ENCODE measurements around the gene TRIM39.
A peak's percentile ranks its signal among the peaks of the same experiment; 100 is the strongest.

Gene TRIM39

DNA sequence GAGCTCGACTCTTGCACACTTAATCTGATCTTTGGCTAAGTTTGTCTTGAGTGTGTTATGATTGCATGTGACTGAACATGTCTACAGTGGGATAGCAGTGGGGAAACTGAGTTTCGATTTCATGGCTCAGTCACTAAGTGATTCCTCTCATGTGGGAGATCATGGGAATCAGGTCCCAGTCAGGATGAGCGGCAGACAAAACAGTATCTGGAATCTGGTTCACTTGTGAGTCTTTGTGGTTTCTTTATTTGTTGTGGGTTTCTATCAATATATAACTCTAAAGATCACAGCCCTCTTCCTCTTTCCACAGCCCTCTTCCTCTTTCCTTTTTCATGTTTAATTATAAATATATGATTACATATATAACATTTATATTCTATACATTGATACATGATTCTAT lies 22.2 kb downstream of the TRIM39 start:
- Histone ChIP-seq H3K27ac (ENCODE audit: low read depth, low read length) (no peak overlapping the region), H3K4me3 (ENCODE audit: low read depth, low read length) (no peak overlapping the region), H3K4me1 (ENCODE audit: control insufficient read depth, insufficient read depth, low read length, unreplicated experiment) (peaks cover 3% of the 10 kb centered on the region), H3K36me3 (ENCODE audit: insufficient read depth, low read length) (no peaks in the 10 kb centered on the region), H3K79me2 (ENCODE audit: control insufficient read depth, insufficient read depth, low read length, unreplicated experiment) (no peaks in the 10 kb centered on the region), H2AFZ (ENCODE audit: low read length, unreplicated experiment) (no peak overlapping the region), H3K27me3 (ENCODE audit: insufficient read depth, low read length) (0 out of 2 replicates have a peak, but pooled peaks cover 15% of the 10 kb centered on the region)

- peaks cover 3% of the 10 kb centered on the region for H3K4me1 ChIP-seq (ENCODE audit: control insufficient read depth, insufficient read depth, low read length, unreplicated experiment)
- H3K79me2 ChIP-seq (ENCODE audit: control insufficient read depth, insufficient read depth, low read length, unreplicated experiment): no peaks in the 10 kb centered on the region
- 0 out of 2 replicates have a peak, but pooled peaks cover 15% of the 10 kb centered on the region for H3K27me3 ChIP-seq (ENCODE audit: insufficient read depth, low read length)
- H2AFZ ChIP-seq (ENCODE audit: low read length, unreplicated experiment): no peak overlapping the region
- H3K36me3 ChIP-seq (ENCODE audit: insufficient read depth, low read length): no peaks in the 10 kb centered on the region
- no peak overlapping the region for H3K27ac ChIP-seq (ENCODE audit: low read depth, low read length)
- no peak overlapping the region for H3K4me3 ChIP-seq (ENCODE audit: low read depth, low read length)
Measured at GRCh38 chr6:30349421-30350177, 22.9 kb downstream of the TRIM39 start.

DNA sequence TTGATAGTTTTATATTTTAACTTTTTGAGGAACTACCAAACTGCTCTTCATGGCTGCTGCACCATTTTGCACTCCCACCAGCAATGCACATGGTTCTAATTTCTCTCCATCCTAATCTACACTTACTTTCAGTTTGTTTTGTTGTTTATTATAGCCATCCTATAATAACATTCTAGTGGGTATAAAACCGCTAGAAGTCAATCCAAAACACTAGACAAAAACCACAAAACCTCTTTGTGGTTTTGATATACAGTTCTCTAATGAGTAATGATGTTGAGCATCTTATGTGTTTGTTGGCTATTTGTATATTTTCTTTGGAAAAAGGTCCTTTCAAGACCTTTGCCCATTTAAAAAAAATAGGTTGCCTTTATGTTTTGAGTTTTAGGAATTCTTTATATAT lies 23.8 kb downstream of the TRIM39 start:
- Histone ChIP-seq H3K4me1 (ENCODE audit: control insufficient read depth, insufficient read depth, low read length, unreplicated experiment) (peaks cover 3% of the 10 kb centered on the region), H3K4me3 (ENCODE audit: low read depth, low read length) (no peak overlapping the region), H3K36me3 (ENCODE audit: insufficient read depth, low read length) (no peaks in the 10 kb centered on the region)

GRCh38 chr6:30352550-30352949 lies 25.8 kb downstream of the TRIM39 start:
- H3K27me3 ChIP-seq (ENCODE audit: insufficient read depth, low read length): 0 out of 2 replicates have a peak, but pooled peaks cover 15% of the 10 kb centered on the region
- H3K27ac ChIP-seq (ENCODE audit: low read depth, low read length): no peak overlapping the region
- H3K4me3 ChIP-seq (ENCODE audit: low read depth, low read length): no peak overlapping the region
- no peaks in the 10 kb centered on the region for H3K4me1 ChIP-seq (ENCODE audit: control insufficient read depth, insufficient read depth, low read length, unreplicated experiment)
- no peaks in the 10 kb centered on the region for H3K79me2 ChIP-seq (ENCODE audit: control insufficient read depth, insufficient read depth, low read length, unreplicated experiment)
- H3K36me3 ChIP-seq (ENCODE audit: insufficient read depth, low read length): no peaks in the 10 kb centered on the region
- H2AFZ ChIP-seq (ENCODE audit: low read length, unreplicated experiment): no peak overlapping the region

More for the DNA sequence above, 23.8 kb downstream of the TRIM39 start:
- Histone ChIP-seq H3K27ac (ENCODE audit: low read depth, low read length) (no peak overlapping the region), H3K79me2 (ENCODE audit: control insufficient read depth, insufficient read depth, low read length, unreplicated experiment) (no peaks in the 10 kb centered on the region), H3K27me3 (ENCODE audit: insufficient read depth, low read length) (0 out of 2 replicates have a peak, but pooled peaks cover 15% of the 10 kb centered on the region), H2AFZ (ENCODE audit: low read length, unreplicated experiment) (no peak overlapping the region)

- Histone ChIP-seq H3K79me2 (ENCODE audit: control insufficient read depth, insufficient read depth, low read length, unreplicated experiment) (no peaks in the 10 kb centered on the region), H2AFZ (ENCODE audit: low read length, unreplicated experiment) (no peak overlapping the region), H3K36me3 (ENCODE audit: insufficient read depth, low read length) (no peaks in the 10 kb centered on the region), H3K27me3 (ENCODE audit: insufficient read depth, low read length) (peaks cover 40% of the 10 kb centered on the region), H3K4me3 (ENCODE audit: low read depth, low read length) (no peak overlapping the region), H3K4me1 (ENCODE audit: control insufficient read depth, insufficient read depth, low read length, unreplicated experiment) (no peaks in the 10 kb centered on the region), H3K27ac (ENCODE audit: low read depth, low read length) (no peak overlapping the region)
Measured at GRCh38 chr6:30355281-30355680, 28.6 kb downstream of the TRIM39 start.

DNA sequence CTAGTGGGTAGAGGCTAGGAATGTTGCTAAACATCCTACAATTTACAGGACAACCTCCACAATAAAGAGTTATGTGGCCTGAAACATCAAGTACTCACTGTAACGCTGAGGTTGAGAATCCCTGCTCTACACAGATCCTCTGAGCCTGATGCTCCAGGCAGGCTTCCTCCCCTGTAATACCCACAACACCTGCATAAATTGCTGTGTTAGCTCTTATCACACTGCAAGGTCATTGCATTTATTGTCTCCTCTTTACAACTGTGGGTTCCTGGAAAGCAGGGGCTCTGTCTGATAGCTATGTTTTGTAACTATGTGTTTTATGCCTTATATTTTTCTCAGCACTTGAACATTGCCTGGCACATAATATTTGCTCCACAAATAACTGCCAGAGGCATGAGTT lies 29.8 kb downstream of the TRIM39 start:
- Histone ChIP-seq H2AFZ (ENCODE audit: low read length, unreplicated experiment) (no peak overlapping the region), H3K27ac (ENCODE audit: low read depth, low read length) (no peak overlapping the region), H3K4me1 (ENCODE audit: control insufficient read depth, insufficient read depth, low read length, unreplicated experiment) (no peaks in the 10 kb centered on the region), H3K79me2 (ENCODE audit: control insufficient read depth, insufficient read depth, low read length, unreplicated experiment) (no peaks in the 10 kb centered on the region), H3K36me3 (ENCODE audit: insufficient read depth, low read length) (no peaks in the 10 kb centered on the region), H3K4me3 (ENCODE audit: low read depth, low read length) (no peak overlapping the region), H3K27me3 (ENCODE audit: insufficient read depth, low read length) (peaks cover 53% of the 10 kb centered on the region)

DNA sequence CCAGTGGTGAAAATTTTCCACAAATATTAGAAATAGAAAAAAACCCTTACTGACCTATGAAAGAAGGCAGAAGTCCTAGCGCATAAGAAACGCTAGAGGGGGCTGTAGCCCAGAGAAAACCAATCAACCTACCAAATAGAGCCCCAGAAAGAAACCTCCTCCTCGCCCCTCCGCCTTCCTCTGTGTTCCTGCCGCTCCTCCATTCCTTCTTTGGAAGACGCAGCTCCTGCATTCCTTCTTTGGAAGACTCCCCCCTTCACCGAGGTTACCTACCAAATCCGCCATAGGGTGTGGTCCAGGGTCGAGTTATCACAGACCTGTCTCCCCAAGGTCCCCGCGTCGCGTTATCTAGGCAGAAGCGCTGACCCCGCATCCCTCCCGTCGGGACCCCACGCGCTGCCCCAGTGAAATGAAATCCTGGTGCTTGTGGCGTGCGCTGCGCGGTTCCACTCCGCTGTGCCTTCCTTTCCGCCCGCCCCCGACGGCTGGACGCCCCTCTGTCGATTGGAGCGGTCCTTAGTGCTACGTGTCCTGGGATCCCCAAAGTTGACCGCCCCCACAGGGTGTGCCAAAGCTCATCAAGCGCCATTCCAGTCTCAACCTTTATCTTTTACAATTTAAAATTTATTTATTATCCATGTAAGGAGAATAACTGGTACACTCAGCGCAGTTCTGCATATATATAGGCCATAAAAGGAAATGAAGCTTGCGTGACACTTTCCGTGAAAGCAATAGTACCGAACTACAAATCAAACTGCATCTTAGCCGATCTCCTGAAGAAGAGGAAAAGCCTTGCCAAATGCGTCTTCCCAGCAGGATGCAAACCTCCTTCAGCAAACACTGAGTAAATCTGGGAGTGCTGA lies 31.2 kb downstream of the TRIM39 start:
- H3K27me3 ChIP-seq (ENCODE audit: insufficient read depth, low read length): peaks cover 55% of the 10 kb centered on the region
- peak overlapping the region; percentile 88 for H2AFZ ChIP-seq (ENCODE audit: low read length, unreplicated experiment)
- peak overlapping the region; percentile 76 for H3K4me3 ChIP-seq (ENCODE audit: low read depth, low read length)
- H3K79me2 ChIP-seq (ENCODE audit: control insufficient read depth, insufficient read depth, low read length, unreplicated experiment): no peaks in the 10 kb centered on the region
- no peaks in the 10 kb centered on the region for H3K4me1 ChIP-seq (ENCODE audit: control insufficient read depth, insufficient read depth, low read length, unreplicated experiment)
- H3K27ac ChIP-seq (ENCODE audit: low read depth, low read length): no peak overlapping the region
- H3K36me3 ChIP-seq (ENCODE audit: insufficient read depth, low read length): no peaks in the 10 kb centered on the region

GRCh38 chr6:30359276-30359675 lies 32.5 kb downstream of the TRIM39 start:
- Histone ChIP-seq H3K4me3 (ENCODE audit: low read depth, low read length) (no peak overlapping the region), H2AFZ (ENCODE audit: low read length, unreplicated experiment) (no peak overlapping the region), H3K27ac (ENCODE audit: low read depth, low read length) (no peak overlapping the region), H3K4me1 (ENCODE audit: control insufficient read depth, insufficient read depth, low read length, unreplicated experiment) (no peaks in the 10 kb centered on the region), H3K79me2 (ENCODE audit: control insufficient read depth, insufficient read depth, low read length, unreplicated experiment) (no peaks in the 10 kb centered on the region), H3K27me3 (ENCODE audit: insufficient read depth, low read length) (peaks cover 66% of the 10 kb centered on the region), H3K36me3 (ENCODE audit: insufficient read depth, low read length) (no peaks in the 10 kb centered on the region)

- Histone ChIP-seq H3K4me3 (ENCODE audit: low read depth, low read length) (no peak overlapping the region), H3K27me3 (ENCODE audit: insufficient read depth, low read length) (peaks cover 74% of the 10 kb centered on the region), H3K4me1 (ENCODE audit: control insufficient read depth, insufficient read depth, low read length, unreplicated experiment) (no peaks in the 10 kb centered on the region), H3K27ac (ENCODE audit: low read depth, low read length) (no peak overlapping the region), H2AFZ (ENCODE audit: low read length, unreplicated experiment) (no peak overlapping the region), H3K79me2 (ENCODE audit: control insufficient read depth, insufficient read depth, low read length, unreplicated experiment) (no peaks in the 10 kb centered on the region), H3K36me3 (ENCODE audit: insufficient read depth, low read length) (no peaks in the 10 kb centered on the region)
Measured at GRCh38 chr6:30360139-30360538, 33.4 kb downstream of the TRIM39 start.

- Histone ChIP-seq H3K4me1 (ENCODE audit: control insufficient read depth, insufficient read depth, low read length, unreplicated experiment) (no peaks in the 10 kb centered on the region), H3K4me3 (ENCODE audit: low read depth, low read length) (no peak overlapping the region), H2AFZ (ENCODE audit: low read length, unreplicated experiment) (no peak overlapping the region), H3K27ac (ENCODE audit: low read depth, low read length) (no peak overlapping the region), H3K36me3 (ENCODE audit: insufficient read depth, low read length) (no peaks in the 10 kb centered on the region), H3K27me3 (ENCODE audit: insufficient read depth, low read length) (peaks cover 89% of the 10 kb centered on the region), H3K79me2 (ENCODE audit: control insufficient read depth, insufficient read depth, low read length, unreplicated experiment) (no peaks in the 10 kb centered on the region)
Measured at GRCh38 chr6:30361661-30362060, 34.9 kb downstream of the TRIM39 start.
